ENCODE data around the gene SP6.
A peak's percentile ranks its signal among the peaks of the same experiment; 100 is the strongest.

Gene SP6

DNA sequence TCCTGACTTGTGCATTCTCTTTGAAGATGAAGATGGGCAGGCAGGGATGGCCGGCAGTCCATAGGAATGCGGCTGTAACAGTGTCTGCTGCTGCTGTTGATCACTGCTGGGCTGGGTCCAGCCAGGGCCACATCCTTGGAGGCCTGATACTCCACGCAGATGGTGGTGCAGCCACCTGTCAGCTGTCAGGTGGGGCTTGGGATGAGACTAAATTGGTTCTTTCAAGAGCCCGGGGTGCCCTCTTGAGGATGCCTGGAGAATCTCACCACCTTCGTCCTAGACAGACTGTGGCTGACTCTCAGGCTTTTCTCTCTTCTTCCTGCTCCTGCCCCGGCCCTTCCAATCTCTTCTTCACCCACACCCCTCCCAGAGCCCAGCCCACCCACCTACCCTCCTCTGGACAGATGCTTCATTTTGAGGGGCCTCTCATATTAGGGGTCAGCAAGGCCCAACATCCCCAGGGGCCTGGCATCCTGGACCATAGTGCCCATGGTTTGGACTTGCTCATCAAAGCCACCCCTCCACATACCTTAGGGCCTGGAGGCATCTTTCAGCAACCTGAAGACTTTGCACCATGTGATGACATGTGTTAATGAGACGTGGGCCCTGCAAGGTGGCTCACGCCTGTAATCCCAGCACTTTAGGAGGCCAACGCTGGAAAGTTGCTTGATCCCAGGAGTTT, 48.5 kb downstream of the SP6 start:
- TF ChIP-seq GATA1 (IDR thresholded peaks at IDR 0.05; ENCODE audit: low read depth, low read length) (no peak), POLR2A (IDR thresholded peaks at IDR 0.05; ENCODE audit: low read length) (no peak)
- DNase-seq, result peak; percentile 35 to 54

DNA sequence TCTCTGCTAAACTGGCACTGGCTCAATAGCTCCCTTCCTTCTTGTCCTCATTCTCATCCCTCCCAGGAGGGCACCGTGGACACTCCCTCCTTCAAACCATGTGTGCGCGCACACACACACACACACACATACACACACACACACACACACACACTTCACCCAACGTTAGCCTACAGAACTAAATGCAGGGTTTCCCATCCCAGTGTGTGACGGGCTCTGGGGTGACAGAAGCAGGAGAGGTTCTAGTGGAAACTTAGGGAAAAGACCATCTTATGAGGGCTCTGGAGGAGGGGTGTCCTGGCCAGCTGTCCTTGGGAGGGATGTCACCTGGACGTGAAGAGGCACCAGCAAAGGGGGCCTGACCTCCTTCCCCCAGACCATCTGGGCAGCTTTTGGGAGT, 49.1 kb downstream of the SP6 start:
- TF ChIP-seq GATA1 (IDR thresholded peaks at IDR 0.05; ENCODE audit: low read depth, low read length) (no peak), POLR2A (IDR thresholded peaks at IDR 0.05; ENCODE audit: low read length) (no peak)
- DNase-seq, result no peak

DNA sequence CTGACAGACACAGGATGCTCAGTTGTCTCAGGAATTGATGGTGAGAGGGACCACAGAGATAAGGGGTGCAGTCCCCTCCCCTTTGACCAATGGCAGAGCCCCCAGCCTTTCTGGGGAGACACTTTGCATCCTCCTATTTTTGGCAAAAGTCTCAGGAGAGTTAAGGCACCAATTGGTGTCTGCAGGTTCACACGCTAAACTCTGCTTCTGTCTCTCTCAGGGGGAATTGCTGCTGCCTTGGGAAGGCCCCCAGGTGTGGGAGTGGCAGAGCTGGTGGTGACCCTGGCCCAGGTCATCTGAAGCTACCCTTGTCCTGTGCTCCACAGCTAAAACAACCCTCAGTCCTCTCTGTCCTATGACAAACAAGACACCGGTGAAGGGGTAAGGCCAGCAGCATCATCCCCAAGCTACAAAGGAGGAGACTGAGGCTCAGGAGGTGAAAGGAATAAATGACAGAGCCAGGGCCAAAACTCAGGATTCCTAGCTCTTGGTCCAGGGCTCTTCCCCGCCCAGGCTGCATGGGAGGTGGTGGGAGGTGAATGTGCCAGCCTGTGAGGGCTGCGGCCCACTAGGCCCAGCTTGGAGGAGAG, 49.7 kb downstream of the SP6 start:
- TF ChIP-seq POLR2A (IDR thresholded peaks at IDR 0.05; ENCODE audit: low read length) (no peak), GATA1 (IDR thresholded peaks at IDR 0.05; ENCODE audit: low read depth, low read length) (no peak)
- no peak for DNase-seq

DNA sequence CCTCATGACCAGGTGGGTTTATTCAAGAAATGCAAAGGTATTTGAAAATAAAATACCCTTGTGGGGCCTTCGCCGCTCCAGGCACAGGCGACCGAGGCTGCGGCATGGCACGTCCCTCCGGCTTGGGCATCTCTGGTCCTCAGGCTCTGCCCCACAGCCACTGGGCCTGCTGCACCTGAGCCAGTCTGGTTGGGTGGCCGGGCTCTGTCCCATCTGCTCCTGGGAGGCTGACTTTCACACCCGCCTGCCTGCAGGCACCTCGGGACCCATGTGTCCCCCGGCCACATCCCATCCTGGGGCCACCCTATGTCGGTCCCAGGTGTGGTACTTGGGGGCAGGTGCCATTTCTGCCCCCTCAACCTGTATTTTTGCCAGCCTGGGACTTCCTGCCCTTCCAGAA, 50.3 kb downstream of the SP6 start:
- DNase-seq, result no peak
- TF ChIP-seq GATA1 (IDR thresholded peaks at IDR 0.05; ENCODE audit: low read depth, low read length), result no peak
- no peak for TF ChIP-seq POLR2A (IDR thresholded peaks at IDR 0.05; ENCODE audit: low read length)

DNA sequence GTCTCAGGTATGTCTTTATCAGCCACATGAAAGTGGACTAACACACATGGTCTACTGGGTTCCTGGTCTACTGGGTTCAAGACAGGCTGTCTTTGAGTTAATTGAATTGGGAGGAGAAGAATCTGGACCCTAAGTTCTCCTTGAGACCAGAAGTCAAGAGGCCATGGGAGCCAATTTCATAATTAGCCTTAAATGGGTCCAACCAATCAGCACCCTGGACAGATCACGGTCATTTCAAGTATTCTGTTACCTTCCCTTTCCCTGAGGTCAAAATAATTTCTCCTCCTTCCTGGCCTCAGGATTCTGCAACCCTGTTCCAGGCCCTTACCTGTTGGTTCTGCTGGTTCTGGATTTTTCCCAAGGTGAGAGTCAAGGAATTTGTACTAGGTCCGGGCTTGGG, 53.2 kb downstream of the SP6 start:
- TF ChIP-seq POLR2A (IDR thresholded peaks at IDR 0.05; ENCODE audit: low read length) (no peak), GATA1 (IDR thresholded peaks at IDR 0.05; ENCODE audit: low read depth, low read length) (no peak)
- DNase-seq, result no peak

All from erythroblast (primary cell).